Fibroblast of lung (primary cell): ENCODE results near the gene CLEC4G. TPM values are rescaled to one million over a fixed set of nuclear protein-coding genes. Genes with fewer than 3 reads are reported as not detected.

ENCODE experiments used
- DNase-seq, 2 donors: peaks; one replicate each; pipeline versions ENCODE4 v3.0.0 to v3.0.0-alpha.2; 2010; ENCODE audit warnings: low read depth in 2 of 2
- H2AFZ ChIP-seq: 2 replicates; pipeline ENCODE4 v1.5.1; 2012; ENCODE audit warnings: low read length, control low read depth, inconsistent platforms
- H3K27ac ChIP-seq: 2 replicates; pipeline ENCODE4 v1.5.1; 2011; ENCODE audit warnings: low read length, control low read depth; ENCODE audit not compliant: insufficient read depth
- H3K27me3 ChIP-seq: 2 replicates; pipeline ENCODE4 v1.5.1; 2011; ENCODE audit warnings: mild to moderate bottlenecking, low read length; ENCODE audit not compliant: control insufficient read depth, insufficient read depth
- H3K36me3 ChIP-seq: 2 replicates; pipeline ENCODE4 v1.5.1; 2011; ENCODE audit warnings: low read length; ENCODE audit not compliant: control insufficient read depth, insufficient read depth
- H3K4me1 ChIP-seq: 2 replicates; pipeline ENCODE4 v1.5.1; 2011; ENCODE audit warnings: low read length; ENCODE audit not compliant: control insufficient read depth, insufficient read depth; ENCODE audit errors: extremely low read depth
- H3K4me2 ChIP-seq: 2 replicates; pipeline ENCODE4 v1.5.1; 2011; ENCODE audit warnings: low read length, control low read depth; ENCODE audit not compliant: insufficient read depth; ENCODE audit errors: extremely low read depth
- H3K4me3 ChIP-seq, 4 experiments: fragments of 200-600 bp in 1 of 4; sonication (generic) in 1 of 4; replicated peaks in 1 of 4; 2 replicates each; pipeline ENCODE4 v1.5.1; 2011 to 2016; ENCODE audit warnings: low read length in 4 of 4, low read depth in 3 of 4, mild to moderate bottlenecking in 3 of 4, control low read depth in 2 of 4, inconsistent platforms in 1 of 4, mixed read lengths in 1 of 4; ENCODE audit not compliant: insufficient read depth in 1 of 4; ENCODE audit errors: control extremely low read depth in 1 of 4
- H3K79me2 ChIP-seq: 2 replicates; pipeline ENCODE4 v1.5.1; 2012; ENCODE audit warnings: mild to moderate bottlenecking, low read length, inconsistent platforms; ENCODE audit not compliant: control insufficient read depth, insufficient read depth
- H3K9ac ChIP-seq: 2 replicates; pipeline ENCODE4 v1.5.1; 2011; ENCODE audit warnings: mild to moderate bottlenecking, low read length, control low read depth; ENCODE audit not compliant: insufficient read depth
- H3K9me3 ChIP-seq: 2 replicates; pipeline ENCODE4 v1.5.1; 2012; ENCODE audit warnings: low read depth, low read length; ENCODE audit not compliant: control insufficient read depth, insufficient read depth
- H4K20me1 ChIP-seq: 2 replicates; pipeline ENCODE4 v1.5.1; 2011; ENCODE audit warnings: low read length; ENCODE audit not compliant: control insufficient read depth, insufficient read depth; ENCODE audit errors: extremely low read depth
- EZH2 ChIP-seq: IDR thresholded peaks from 2 replicates; pipeline ENCODE4 v1.5.1; 2012; ENCODE audit warnings: low read length, control low read depth, mild to moderate bottlenecking; ENCODE audit errors: missing control alignments
- polyA plus RNA-seq, 2 donors: library from polyadenylated mRNA; depleted of rRNA in 1 of 2; stranded (reverse) in 1 of 2; unstranded in 1 of 2; fragments of >200 nt; gene quantifications; 2 replicates each; pipeline ENCODE4 v1.2.1, GENCODE V29; 2011 to 2012; ENCODE audit warnings: missing spikeins in 1 of 2
- total RNA-seq: library from RNA; depleted of rRNA; stranded (reverse); fragments of >200 nt; gene quantifications from 2 replicates; pipeline ENCODE4 v1.2.1, GENCODE V29; 2014
- TF ChIP-seq, protein P1 (sequence below), 2 donors: IDR thresholded peaks in 1 of 2; conservative IDR thresholded peaks in 1 of 2; 1 replicate in 1 of 2; 2 replicates in 1 of 2; pipeline ENCODE4 v1.5.1; 2011 to 2012; ENCODE audit warnings: low read length in 2 of 2, control low read depth in 1 of 2, inconsistent platforms in 1 of 2, low read depth in 1 of 2, mild to moderate bottlenecking in 1 of 2

Gene CLEC4G
- total and polyA plus RNA-seq, 2 donors (not counting 1 experiment from before 2014, with no cell fraction given): not detected

DNA sequence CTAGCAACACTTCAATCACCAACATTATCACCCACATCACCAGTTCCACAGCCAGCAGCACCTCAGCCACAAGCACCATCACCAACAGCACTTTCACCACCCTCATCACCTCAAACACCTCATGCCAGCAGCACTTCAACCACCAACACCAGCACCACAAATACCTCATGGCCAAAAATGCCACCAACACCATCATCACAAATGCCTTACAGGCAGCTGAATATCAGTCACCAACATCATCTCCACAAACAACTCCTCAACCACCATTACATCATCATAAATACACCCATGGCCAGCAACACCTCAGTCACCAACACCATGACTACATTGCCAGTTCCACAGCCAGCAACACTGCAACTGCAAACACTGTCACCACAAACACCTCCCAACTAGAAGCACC lies 40.4 kb downstream of the CLEC4G start:
- H3K4me2 ChIP-seq: no peak overlapping the region
- no peak for DNase-seq
- no peaks in the 10 kb centered on the region for H3K79me2 ChIP-seq
- H3K36me3 ChIP-seq: no peaks in the 10 kb centered on the region
- H3K4me1 ChIP-seq: no peaks in the 10 kb centered on the region
- H3K4me3 ChIP-seq: no peak overlapping the region
- H3K27me3 ChIP-seq: no peaks in the 10 kb centered on the region
- H3K9ac ChIP-seq: no peak overlapping the region
- H2AFZ ChIP-seq: no peak overlapping the region
- no peak for TF ChIP-seq EZH2
- TF ChIP-seq, protein P1, sequence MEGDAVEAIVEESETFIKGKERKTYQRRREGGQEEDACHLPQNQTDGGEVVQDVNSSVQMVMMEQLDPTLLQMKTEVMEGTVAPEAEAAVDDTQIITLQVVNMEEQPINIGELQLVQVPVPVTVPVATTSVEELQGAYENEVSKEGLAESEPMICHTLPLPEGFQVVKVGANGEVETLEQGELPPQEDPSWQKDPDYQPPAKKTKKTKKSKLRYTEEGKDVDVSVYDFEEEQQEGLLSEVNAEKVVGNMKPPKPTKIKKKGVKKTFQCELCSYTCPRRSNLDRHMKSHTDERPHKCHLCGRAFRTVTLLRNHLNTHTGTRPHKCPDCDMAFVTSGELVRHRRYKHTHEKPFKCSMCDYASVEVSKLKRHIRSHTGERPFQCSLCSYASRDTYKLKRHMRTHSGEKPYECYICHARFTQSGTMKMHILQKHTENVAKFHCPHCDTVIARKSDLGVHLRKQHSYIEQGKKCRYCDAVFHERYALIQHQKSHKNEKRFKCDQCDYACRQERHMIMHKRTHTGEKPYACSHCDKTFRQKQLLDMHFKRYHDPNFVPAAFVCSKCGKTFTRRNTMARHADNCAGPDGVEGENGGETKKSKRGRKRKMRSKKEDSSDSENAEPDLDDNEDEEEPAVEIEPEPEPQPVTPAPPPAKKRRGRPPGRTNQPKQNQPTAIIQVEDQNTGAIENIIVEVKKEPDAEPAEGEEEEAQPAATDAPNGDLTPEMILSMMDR (conservative IDR thresholded peaks at IDR 0.05 in 1 of 2, IDR thresholded peaks at IDR 0.05 in 1 of 2; ENCODE audit: low read depth in 1 of 2, low read length in 2 of 2): no peak
- no peaks in the 10 kb centered on the region for H3K9me3 ChIP-seq
- H4K20me1 ChIP-seq: no peaks in the 10 kb centered on the region
- H3K27ac ChIP-seq: no peak overlapping the region

GRCh38 chr19:7690779-7691258 lies 41.1 kb downstream of the CLEC4G start:
- Histone ChIP-seq H3K27ac (no peak overlapping the region), H3K4me1 (no peaks in the 10 kb centered on the region), H3K9me3 (no peaks in the 10 kb centered on the region), H3K79me2 (no peaks in the 10 kb centered on the region), H3K4me3 (no peak overlapping the region), H3K4me2 (no peak overlapping the region), H3K9ac (no peak overlapping the region), H2AFZ (no peak overlapping the region), H3K27me3 (no peaks in the 10 kb centered on the region), H3K36me3 (no peaks in the 10 kb centered on the region), H4K20me1 (no peaks in the 10 kb centered on the region)
- TF ChIP-seq EZH2: no peak
- TF ChIP-seq, protein P1 (conservative IDR thresholded peaks at IDR 0.05 in 1 of 2, IDR thresholded peaks at IDR 0.05 in 1 of 2; ENCODE audit: low read depth in 1 of 2, low read length in 2 of 2): no peak
- no peak for DNase-seq

DNA sequence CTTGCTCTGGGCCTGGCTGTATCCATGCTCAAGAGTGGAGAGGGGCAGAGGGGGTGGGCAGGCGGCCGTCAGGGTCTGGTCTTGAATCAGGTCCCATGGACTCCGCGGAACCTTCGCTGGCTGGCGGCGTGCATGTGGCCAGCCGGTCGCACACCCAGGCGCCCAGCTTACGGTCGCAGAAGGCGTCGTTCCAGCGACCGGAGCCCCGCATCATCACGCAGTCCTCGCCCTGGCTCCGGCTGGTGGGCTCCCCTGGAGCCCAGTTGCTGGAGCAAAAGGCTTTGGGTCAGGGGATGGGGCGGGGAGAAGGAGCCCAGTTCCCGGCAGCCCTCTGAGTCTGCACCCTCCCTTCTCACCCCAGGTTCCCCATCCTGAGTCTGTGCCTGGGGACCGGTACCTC lies 42.7 kb downstream of the CLEC4G start:
- no peaks in the 10 kb centered on the region for H4K20me1 ChIP-seq
- no peak overlapping the region for H3K4me3 ChIP-seq
- no peaks in the 10 kb centered on the region for H3K9me3 ChIP-seq
- H3K79me2 ChIP-seq: no peaks in the 10 kb centered on the region
- TF ChIP-seq, protein P1 (conservative IDR thresholded peaks at IDR 0.05 in 1 of 2, IDR thresholded peaks at IDR 0.05 in 1 of 2; ENCODE audit: low read depth in 1 of 2, low read length in 2 of 2): no peak
- TF ChIP-seq EZH2: no peak
- H3K27ac ChIP-seq: no peak overlapping the region
- no peak overlapping the region for H2AFZ ChIP-seq
- no peaks in the 10 kb centered on the region for H3K27me3 ChIP-seq
- H3K36me3 ChIP-seq: no peaks in the 10 kb centered on the region
- no peaks in the 10 kb centered on the region for H3K4me1 ChIP-seq
- no peak overlapping the region for H3K4me2 ChIP-seq
- no peak overlapping the region for H3K9ac ChIP-seq
- DNase-seq: no peak
